Measurements from ENCODE around the gene HOXC11. TPM values are rescaled to one million over a fixed set of nuclear protein-coding genes. Genes with fewer than 3 reads are reported as not detected.

HOXC11 gene
- total and polyA plus RNA-seq, 2 of the 4 experiments (the other 2 are of a cell fraction) = not detected

- Histone ChIP-seq H3K4me2 (ENCODE audit: low read depth, low read length) (no peak overlapping the region), H2BK20ac (ENCODE audit: low read depth, low read length) (no peak overlapping the region), H3K9me1 (ENCODE audit: insufficient read depth, low read length) (no peaks in the 10 kb centered on the region), H2AK5ac (ENCODE audit: low read depth, low read length) (no peak overlapping the region), H3K79me1 (ENCODE audit: low read depth in 1 of 2, low read length in 2 of 2) (no peaks in the 10 kb centered on the region), H2BK15ac (ENCODE audit: low read depth, low read length) (no peak overlapping the region), H3K9ac (ENCODE audit: low read depth, low read length) (no peak overlapping the region), H3K18ac (ENCODE audit: low read depth, low read length) (no peak overlapping the region), H3K4ac (ENCODE audit: low read depth, low read length) (no peak overlapping the region), H3K14ac (replicated peaks; ENCODE audit: low read depth, low read length) (no peak overlapping the region), H4K20me1 (ENCODE audit: insufficient read depth, low read length) (no peaks in the 10 kb centered on the region), H4K5ac (ENCODE audit: low read depth, low read length) (no peak overlapping the region), H4K8ac (ENCODE audit: low read depth in 2 of 2, low read length in 2 of 2) (no peak overlapping the region), H2BK5ac (ENCODE audit: low read depth, low read length, poor library complexity, severe bottlenecking) (no peak overlapping the region), H2AK9ac (replicated peaks; ENCODE audit: low read depth, low read length, poor library complexity) (no peak overlapping the region), H3K56ac (ENCODE audit: extremely low read depth, insufficient read depth, low read length) (no peak overlapping the region), H3K27me3 (ENCODE audit: control insufficient read depth, insufficient read depth, low read length) (peaks cover 87% of the 10 kb centered on the region), H3K4me3 (ENCODE audit: insufficient read depth, low read depth, low read length) (no peak overlapping the region), H3K36me3 (ENCODE audit: control insufficient read depth, insufficient read depth, low read length) (no peaks in the 10 kb centered on the region), H4K91ac (ENCODE audit: insufficient read depth, low read depth, low read length) (no peak overlapping the region), H3K27ac (ENCODE audit: insufficient read depth, low read length) (no peak overlapping the region), H2BK120ac (ENCODE audit: low read depth, low read length) (no peak overlapping the region), H3K23ac (ENCODE audit: low read depth, low read length) (no peak overlapping the region), H2AFZ (replicated peaks; ENCODE audit: low read length, poor library complexity) (no peak overlapping the region), H3K4me1 (ENCODE audit: control insufficient read depth, insufficient read depth, low read length) (no peaks in the 10 kb centered on the region), H3K9me3 (ENCODE audit: control insufficient read depth, insufficient read depth, low read length) (peaks cover 4% of the 10 kb centered on the region)
- no TSS peak for BruUV-seq (replicated peaks)
- intact Hi-C loops (cut with micrococcal nuclease) = no loop called here
- dilution Hi-C loops (cut with HindIII; ENCODE audit: low sequenced_read_pairs, unreplicated experiment) = no loop called here
- 21% methylated on average over 6 of the region's 43 CpGs; no CpG with 5 or more reads in 1 of the 2 experiments for WGBS, 2 experiments (ENCODE audit: extremely low coverage in 2 of 2, insufficient read length in 1 of 2)
- TF ChIP-seq CEBPB (IDR thresholded peaks at IDR 0.05; ENCODE audit: low read depth, low read length) (no peak), RAD21 (IDR thresholded peaks at IDR 0.05; ENCODE audit: low read length) (no peak), USF2 (IDR thresholded peaks at IDR 0.05; ENCODE audit: low read depth, low read length) (no peak), RCOR1 (IDR thresholded peaks at IDR 0.05; ENCODE audit: insufficient replicate concordance, low read length) (no peak), RFX5 (IDR thresholded peaks at IDR 0.05; ENCODE audit: low read depth, low read length) (no peak), NFE2L2 (IDR thresholded peaks at IDR 0.05; ENCODE audit: low read depth, low read length) (no peak), MAFK (IDR thresholded peaks at IDR 0.05; ENCODE audit: low read depth, low read length) (no peak), POLR2A (IDR thresholded peaks at IDR 0.05; ENCODE audit: low read depth, low read length) (no peak), CHD1 (IDR thresholded peaks at IDR 0.05; ENCODE audit: low read depth, low read length) (no peak), MXI1 (IDR thresholded peaks at IDR 0.05; ENCODE audit: borderline replicate concordance, low read depth, low read length) (no peak), MAZ (IDR thresholded peaks at IDR 0.05; ENCODE audit: borderline replicate concordance, low read depth, low read length) (no peak), FOS (IDR thresholded peaks at IDR 0.05; ENCODE audit: low read depth, low read length) (no peak), CTCF (conservative IDR thresholded peaks at IDR 0.05; ENCODE audit: low read depth, low read length) (no peak), SMC3 (IDR thresholded peaks at IDR 0.05; ENCODE audit: low read depth, low read length) (no peak), BHLHE40 (IDR thresholded peaks at IDR 0.05; ENCODE audit: low read depth, low read length) (no peak)
- TF ChIP-seq, protein P1, sequence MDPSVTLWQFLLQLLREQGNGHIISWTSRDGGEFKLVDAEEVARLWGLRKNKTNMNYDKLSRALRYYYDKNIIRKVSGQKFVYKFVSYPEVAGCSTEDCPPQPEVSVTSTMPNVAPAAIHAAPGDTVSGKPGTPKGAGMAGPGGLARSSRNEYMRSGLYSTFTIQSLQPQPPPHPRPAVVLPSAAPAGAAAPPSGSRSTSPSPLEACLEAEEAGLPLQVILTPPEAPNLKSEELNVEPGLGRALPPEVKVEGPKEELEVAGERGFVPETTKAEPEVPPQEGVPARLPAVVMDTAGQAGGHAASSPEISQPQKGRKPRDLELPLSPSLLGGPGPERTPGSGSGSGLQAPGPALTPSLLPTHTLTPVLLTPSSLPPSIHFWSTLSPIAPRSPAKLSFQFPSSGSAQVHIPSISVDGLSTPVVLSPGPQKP (IDR thresholded peaks at IDR 0.05; ENCODE audit: borderline replicate concordance, low read depth, low read length) = no peak
- in situ Hi-C loops (cut with MboI; ENCODE audit: low sequenced_read_pairs) = no loop called here
- ATAC-seq (ENCODE audit: low read depth) (no peak), DNase-seq (no peak)
- CTCF ChIA-PET = no interaction called here
- POLR2A ChIA-PET (ENCODE audit: unreplicated experiment) = no interaction called here
Measured at GRCh38 chr12:54019091-54019811, 46.3 kb downstream of the HOXC11 start.
